Fibroblast of skin of scalp (primary cell): ENCODE data around the gene DMC1.
A peak's percentile ranks its signal among the peaks of the same experiment; 100 is the strongest.

Experiments
- DNase-seq: peaks from one replicate; pipeline ENCODE4 v3.0.0-alpha.2; 2013

The DMC1 gene

GRCh38 chr22:38567531-38568285, 2.3 kb downstream of the DMC1 start:
- peak; percentile 61 for DNase-seq

GRCh38 chr22:38566726-38567504, 3.1 kb downstream of the DMC1 start:
- DNase-seq: no peak

DNA sequence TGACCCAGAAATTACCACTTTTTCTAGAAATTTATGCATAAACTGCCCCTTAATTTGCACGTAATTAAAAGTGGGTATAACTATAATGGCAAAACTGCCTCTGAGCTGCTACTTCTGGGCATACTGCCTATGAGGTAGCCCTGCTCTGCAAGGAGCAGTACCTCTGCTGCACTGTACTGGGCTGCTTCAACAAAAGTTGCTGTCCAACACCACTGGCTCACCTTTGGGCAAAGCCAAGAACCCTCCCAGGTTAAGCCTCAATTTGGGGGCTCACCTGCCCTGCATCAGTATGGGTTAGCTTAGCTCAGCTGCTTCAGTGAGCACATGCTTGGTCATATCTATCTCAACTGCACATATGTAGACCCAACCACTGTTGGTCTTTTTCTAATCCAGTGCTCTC, 4.5 kb downstream of the DMC1 start:
- DNase-seq: no peak

- no peak for DNase-seq
Observed at GRCh38 chr22:38564669-38565068, 5.3 kb downstream of the DMC1 start.

GRCh38 chr22:38554281-38554680, 15.7 kb downstream of the DMC1 start:
- DNase-seq: peak; percentile 84

DNA sequence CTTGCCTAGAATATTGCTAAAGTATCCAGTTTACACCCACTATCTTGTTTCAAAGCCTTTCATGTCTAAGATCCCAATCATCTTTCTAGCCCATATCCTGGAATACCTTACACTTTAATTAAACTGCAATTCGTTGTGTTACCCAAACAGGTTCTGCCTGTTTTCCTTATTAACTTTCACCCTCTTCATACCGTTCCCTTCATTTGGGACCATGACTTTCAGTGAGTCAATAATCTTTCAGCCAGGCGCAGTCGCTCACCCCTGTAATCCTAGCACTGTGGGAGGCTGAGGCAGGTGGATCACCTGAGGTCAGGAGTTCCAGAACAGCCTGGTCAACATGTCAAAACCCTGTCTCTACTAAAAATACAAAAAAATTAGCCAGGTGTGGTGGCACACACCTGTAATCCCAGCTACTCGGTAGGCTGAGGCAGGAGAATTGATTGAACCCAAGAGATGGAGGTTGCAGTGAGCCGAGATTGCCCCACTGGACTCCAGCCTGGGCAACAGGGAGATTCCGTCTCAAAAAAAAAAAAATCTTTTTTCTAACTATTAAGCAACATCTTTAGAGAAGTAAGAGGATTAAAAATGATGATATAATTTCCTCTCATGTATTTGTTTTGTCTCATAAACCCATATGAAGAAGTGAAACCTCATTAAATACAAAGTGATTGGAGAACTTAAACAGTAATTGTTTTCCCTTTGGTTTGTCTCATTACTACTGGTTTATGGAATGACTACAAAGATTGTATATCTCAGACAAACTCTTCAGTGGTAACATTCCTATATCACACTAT, 20.7 kb downstream of the DMC1 start:
- no peak for DNase-seq

DNA sequence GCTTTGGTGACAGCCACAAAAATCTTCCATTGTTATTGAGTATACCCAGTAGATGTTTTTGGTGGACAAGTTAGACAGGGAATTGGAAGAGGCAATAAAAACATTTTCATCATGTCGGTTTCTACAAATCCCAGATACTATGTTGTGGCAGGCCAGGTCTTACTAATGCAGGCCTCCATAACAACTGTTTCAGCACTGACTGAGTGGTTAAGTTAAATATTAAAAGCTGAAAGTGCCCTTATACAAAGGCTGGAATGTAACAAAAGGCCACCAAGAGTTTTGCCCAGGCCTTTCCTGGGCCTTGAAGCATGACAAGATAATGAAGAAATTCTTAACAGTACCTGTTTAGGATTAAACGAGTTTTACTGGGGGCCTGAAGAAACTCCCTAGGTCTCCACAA, 29.3 kb downstream of the DMC1 start:
- no peak for DNase-seq

- DNase-seq: no peak
Observed at GRCh38 chr22:38531251-38531938, 38.6 kb downstream of the DMC1 start.

DNA sequence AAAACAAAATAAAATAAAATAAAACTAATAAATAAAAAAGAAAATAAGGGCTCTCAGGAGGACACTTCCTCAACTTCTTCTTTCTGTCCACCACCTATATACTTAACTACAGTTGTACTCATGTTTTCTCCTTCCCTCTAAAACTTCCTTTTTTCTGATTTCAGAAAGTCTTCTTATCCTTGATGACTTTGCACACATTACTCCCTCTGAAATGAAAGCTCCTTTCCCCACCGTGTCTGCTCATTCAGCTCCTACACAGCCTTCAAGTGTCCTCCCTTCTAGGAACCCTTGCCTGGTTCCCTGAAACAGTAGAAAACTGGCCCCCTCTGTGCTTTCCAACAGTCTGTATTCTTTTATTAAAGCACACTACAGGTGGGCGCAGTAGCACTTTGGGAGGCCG, 45.6 kb downstream of the DMC1 start:
- no peak for DNase-seq

- no peak for DNase-seq
Observed at GRCh38 chr22:38523479-38523878, 46.5 kb downstream of the DMC1 start.

DNA sequence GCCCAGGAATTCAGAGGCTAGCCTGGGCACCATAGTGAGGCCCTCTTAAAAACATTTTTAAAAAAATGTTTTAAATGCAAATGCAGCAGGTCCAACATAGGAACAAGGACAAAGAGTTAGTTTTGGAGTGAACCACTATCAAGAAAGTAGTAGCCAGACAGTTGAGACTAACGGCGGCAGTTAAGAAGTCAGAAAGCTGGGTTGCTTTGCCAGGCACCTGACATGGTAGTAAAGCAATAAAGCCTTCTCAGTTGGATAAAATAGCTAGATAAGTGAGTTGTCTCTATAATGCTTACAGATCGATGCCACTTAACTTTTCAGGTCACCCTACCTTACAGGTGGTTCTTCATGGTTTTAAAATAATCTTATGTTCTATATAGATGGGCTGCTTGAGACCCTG, 47.0 kb downstream of the DMC1 start:
- no peak for DNase-seq

DNA sequence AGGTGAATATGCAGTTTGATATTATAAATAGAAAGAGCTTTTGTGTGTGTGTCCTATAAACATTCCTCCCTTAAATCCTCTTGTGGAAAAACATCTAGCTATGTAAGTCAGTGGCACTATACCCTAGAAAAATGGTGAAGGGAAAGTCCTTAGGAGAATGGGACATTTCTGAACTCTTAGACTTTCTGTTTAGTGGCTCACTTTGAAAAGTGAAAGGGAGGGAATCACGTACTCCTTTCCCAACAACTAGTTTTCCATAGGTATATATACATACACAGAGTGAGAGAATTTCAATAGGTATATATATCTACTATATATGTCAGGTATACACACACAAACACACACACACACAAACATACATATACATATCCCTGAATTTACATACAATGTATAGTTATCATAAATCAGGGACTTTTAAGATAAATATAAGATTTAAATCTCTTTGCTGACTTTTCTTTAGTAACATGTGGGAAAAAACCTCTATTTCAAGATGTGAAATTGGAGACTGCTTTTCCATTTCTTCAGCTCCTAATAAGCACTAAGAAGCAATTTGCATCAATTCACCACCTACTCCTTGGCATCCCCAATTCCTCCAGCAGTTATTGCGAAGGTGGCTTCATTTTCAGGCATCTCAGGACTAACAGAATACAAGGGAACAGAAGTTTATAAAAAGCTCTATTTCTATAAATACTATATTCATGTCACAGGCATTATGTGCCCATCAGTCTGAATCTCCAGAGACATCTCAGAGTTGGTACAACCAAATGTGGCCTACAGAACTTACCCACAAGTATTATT, 50.3 kb downstream of the DMC1 start:
- DNase-seq: no peak

- no peak for DNase-seq
Observed at GRCh38 chr22:38518620-38519019, 51.4 kb downstream of the DMC1 start.

DNA sequence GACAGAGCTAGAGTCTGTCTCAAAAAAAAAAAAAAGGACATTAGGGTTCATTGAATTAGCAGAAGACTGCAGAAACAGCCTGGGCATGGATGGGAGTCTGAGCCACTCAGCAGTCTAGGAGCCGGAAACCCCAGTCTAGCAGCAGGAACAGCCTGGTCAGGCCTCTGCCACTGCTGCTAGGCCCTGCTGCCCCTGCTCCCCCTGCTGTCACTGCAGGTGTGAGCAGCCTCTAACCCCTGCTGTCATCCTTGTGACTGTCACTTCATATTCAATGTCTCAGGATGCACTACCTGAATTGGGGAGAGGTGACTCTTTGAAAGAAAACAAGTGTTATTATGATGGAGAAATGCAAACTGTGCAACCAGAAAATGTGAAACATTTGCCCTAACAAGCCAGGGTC, 56.9 kb downstream of the DMC1 start:
- no peak for DNase-seq

DNA sequence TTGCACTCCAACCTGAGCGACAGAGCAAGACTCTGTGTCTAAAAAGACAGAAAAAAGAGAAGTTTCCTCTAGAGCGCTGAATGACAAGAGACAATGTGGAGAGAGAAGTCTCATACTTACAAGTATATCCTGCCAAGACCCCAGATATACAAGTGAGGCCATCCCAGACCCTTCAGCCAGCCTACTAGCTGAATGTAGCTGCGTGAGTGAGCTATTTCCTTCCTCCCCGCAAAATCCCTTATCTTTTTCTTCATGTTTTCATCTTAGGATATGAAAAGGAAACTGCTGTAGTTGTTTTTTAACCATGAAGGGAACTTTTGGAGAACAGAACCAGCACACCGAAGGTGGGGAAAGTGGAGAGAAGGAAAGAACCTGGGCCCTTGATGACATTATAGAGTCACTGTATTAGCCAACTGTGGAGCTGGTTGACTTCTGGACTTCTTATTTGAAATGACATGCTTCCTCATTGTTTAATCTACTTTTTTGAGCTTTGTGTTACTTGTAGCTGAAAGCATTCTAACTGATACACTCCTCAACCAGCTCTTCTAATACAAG, 59.5 kb downstream of the DMC1 start:
- DNase-seq: no peak

GRCh38 chr22:38506118-38506962, 63.6 kb downstream of the DMC1 start, which contains the start of gene DDX17:
TSS of gene DDX17 (minus strand) at chr22:38506311.
- DNase-seq: peak; percentile 97

DNA sequence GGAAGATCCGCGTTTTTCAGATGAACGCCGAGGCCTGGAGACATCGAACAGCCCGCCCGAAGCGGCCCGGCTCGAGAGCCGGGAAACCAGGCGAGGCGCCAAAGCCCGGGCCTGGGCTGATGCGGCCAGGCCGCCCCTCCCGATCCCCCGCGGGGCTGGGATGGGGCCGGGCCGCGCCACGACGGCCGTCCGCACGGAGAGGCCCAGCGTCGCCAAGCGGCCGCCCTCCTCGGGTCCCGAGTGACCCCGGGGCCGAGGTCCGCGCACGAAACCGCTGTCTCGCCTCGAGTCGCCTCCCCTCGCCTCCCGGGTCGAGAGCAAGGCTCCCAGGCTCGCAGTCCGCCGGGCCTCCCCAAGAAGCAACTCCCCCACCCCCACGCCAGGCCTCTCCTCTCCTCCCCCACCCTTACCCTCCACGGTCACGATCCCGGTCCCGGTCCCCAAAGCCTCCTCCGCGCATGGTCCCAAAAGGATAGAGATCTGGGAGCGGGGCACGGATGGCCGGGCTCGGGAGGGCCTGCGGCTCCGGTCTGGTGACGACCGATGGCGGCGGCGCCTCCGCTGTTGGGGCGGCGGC, 64.4 kb downstream of the DMC1 start:
- peak; percentile 73 for DNase-seq

DNA sequence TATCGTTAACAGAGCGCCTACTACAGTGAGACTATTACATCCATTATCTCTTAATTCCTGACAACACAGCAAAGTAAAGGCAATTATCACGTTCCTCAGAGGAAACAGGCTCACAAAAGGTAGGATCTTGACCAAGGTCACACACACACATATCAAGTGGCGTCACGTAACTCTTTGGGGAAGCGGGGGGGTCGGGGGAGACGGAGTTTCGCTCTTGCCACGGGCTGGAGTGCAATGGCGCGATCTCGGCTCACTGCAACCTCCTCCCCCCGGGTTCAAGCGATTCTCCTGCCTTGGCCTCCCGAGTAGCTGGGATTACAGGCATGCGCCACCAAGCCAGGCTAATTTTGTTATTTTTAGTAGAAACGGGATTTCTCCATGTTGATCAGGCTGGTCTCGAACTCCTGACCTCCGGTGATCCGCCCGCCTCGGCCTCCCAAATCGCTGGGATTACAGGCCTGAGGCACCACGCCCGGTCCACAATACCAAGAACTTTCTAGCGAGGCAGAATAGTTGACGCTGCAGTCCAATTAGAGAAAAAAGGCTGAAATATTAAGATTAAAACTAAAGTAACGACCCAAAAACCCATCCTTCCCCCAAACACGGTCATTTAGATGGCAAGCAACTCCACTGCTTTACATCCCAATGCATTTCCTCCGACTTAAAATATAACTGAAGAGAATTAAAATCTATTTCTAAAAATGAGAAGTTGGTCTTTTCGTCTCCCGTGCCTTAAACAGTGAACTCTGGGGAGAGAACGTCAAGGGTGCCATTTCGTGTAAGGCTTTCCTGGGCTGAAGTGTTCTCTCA, 65.0 kb downstream of the DMC1 start:
- peak; percentile 53 for DNase-seq

DNA sequence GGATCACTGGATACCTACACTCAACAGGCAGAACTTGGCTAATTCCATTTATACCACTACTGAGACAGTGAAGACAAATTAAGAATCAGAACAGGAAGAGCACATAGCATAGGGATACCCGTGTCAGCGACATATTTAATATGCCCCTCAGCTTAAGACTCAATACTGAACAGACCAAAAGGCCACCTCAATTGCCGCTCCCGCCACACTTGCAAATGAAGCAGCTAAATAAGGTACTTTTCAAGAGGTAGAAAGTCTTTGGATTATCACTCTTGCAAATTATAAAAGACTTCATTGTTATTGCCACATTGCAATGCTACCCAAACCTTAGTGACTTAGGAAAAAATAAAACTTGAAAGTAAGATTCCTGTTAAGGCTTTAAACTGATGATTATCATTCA, 67.0 kb downstream of the DMC1 start:
- no peak for DNase-seq
